Measurements from ENCODE around the gene EPC2.
"Not testable (repeated sequence)": the region's sequence is repeated elsewhere in the genome, so short reads cannot be mapped to it uniquely, and the experiment has no call there.

EPC2 gene

DNA sequence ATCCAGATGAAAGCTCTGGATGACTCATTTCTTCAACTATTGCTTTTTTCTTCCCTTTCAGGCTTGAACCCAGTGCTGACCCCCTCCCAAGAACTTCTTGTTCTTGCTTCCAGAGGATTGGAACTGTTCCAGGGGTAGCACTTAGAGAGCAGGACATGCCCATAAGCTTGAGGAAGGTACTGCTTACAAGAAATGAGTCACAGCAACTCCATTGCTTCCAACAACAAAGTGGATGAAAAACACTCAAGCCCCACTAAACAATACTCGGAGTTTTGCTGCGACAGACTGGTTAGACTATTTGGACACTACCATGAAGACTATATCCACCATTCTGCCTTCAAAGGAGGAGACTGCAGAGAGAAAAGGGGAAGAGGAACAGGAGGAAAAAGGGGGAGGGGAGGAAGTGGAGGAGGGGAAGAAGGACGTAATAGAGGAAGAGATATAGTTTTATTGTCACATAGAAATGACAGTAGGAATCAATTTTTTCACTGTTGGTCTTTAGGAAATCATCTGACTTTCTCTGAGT is 1.6 kb upstream of the EPC2 start:
- no peak for DNase-seq

DNA sequence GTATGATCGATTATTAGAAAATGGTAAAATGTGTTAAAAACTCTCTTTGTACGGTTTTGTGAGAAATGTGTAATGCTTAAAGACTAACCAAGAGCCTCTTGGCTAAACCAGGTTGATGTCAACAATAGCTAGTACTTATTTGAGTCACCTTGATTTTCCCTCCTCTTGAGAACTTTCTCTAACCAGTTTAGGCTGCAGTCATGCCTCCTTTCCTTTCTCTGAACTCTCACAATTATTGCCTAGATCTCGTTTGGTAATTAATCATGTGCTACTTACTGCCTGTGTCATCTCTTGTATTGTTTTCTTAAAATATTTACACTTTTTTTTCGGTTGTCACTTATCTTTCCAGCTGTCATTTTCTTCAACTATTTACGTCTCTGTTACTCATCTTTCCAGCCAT is 1.1 kb upstream of the EPC2 start:
- DNase-seq, result peak; percentile 19

DNA sequence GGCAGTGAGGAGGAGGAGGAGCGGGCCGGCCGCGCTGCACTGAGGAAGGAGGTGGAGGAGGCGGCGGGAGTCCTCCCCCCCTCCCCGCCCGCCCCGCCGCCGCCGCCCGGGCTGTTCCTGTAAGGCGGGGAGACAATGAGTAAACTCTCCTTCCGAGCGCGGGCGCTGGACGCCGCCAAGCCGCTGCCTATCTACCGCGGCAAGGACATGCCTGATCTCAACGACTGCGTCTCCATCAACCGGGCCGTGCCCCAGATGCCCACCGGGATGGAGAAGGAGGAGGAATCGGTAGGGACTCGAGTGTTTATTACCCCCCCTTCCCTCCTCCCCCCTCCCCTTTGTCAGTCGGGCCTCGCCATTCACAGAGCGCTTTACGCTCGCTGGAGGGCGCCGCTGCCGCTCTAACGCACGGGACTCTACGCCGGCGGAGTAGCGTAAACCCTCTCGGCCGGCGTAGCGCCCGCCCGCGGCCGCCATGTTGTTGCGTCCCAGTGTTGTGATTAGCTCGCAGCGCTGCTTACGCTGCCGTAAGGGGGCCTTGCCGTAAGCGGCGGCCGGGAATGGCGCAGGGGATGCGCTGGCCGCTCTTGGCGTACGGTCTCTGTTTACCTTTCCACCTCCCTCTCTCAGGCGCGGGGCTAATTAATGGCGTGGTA is 460 bp downstream of the EPC2 start:
- DNase-seq, result peak; percentile 98

DNA sequence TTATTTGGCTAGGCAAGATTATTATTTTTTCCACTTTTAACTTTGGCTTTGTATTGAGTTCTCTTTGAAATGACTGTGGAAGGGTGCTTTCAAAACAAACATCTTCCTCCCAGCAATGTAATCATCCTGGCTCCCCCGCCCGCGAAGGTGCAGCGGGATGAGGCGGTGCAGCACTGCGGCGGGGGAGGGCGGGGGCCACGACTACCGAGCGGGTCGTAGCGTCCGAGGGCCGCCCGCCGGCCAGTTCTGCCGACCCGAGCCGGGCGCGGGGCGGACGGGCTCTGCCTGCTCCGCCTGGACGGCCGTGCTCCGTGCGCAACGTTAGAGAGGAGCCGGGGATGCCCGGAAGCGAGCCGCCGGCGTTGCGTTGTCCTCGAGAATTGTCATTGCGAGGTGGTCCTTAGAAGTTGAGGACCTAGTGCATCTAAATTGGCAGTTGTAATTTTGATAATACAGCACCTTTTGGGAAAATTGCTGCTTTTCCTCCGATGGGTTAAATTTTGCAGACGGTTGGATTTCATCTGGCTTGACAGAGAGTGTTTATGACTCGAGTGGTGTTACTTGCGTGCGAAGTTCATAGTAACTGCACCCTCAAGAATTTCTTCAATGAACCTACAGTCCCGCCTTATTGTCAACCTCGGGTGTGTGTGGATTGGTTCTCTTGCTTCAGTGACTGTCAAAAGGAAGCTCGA is 1.1 kb downstream of the EPC2 start:
- peak; percentile 81 for DNase-seq

DNA sequence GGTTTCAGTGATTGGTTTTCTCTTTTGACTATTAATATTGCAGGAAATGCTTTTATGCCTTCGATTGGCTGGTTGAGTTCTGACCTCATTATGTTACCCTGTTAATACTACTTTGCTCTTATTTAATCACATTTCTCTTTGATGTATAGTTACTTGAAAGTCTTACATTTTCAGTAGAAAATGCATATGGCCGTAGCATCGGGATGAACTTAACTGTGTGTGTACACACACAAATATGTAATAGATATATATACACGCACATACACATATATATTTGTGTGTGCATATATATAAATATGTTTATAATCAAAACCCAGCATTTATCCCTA is 1.6 kb downstream of the EPC2 start:
- DNase-seq, result no peak

DNA sequence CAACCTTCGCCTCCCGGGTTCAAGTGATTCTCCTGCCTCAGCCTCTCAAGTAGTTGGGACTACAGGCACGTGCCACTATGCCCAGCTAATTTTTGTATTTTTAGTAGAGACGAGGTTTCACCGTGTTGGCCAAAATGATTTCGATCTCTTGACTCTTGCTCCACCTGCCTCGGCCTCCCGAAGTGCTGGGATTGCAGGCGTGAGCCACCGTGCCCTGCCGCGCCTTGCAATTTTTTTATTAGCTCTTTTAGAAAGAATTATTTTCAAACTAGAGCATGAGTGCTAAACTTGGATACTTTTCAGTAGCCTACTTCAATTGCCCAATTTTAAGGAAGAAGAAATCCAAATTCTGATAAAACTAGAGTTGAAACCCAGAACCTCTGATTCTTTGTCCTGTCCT is 3.2 kb downstream of the EPC2 start:
- not testable (repeated sequence) for DNase-seq

DNA sequence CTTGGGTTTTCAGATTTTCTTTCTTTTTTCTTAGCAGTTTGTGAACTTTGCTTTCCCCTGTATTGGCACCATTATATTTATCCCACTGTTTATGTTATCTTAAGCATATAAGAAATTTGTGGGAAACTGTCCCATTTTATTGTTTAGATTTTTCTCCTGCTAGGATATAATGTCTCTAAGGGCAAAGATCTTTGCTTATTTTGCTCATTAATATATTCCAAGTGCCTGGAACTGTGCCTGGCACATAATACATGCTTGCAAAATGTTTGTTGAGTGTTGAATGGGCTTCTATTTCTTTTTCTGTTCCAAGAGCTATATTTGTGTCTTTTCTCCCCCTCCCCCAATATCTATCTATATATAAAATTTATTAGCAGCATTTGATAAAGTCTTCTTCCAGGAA is 5.4 kb downstream of the EPC2 start:
- no peak for DNase-seq

DNA sequence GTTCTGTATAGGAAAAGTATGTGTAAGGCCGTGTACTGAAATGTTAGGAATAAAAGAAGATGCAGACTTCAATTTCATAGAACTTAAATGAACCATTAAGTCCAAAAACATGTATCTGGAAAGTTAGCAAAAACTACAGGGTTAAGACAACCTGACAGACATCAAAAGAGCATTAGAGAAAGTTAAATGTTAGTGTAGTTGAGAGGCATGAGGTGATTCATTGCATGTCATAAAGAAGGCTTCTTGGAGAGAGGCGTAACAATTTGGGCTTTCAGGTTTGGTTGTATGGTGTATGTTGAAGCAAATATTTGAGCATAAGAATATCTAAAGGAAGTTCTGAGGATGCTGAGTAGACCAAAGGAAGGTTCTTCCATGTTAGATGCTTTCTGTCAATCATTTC is 6.3 kb downstream of the EPC2 start:
- no peak for DNase-seq

DNA sequence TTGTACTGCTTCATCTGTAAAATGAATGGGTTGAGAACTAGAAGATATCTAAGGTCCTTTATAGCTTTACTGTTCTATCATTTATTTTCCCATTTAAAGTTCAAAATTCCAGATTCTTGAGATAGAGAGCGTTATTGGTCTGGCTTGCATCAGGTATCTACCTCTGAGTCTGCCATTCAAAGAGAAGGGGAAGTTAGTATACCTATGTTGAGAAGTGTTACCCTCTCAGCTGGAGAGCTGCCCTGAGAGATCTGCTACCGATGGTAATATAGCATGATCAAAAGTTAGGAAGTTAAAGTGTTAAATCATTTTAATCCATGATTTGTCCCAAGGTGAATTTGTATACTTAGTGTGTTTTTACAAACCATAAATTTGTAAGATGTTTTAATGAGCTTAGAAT is 7.4 kb downstream of the EPC2 start:
- DNase-seq, result no peak

DNA sequence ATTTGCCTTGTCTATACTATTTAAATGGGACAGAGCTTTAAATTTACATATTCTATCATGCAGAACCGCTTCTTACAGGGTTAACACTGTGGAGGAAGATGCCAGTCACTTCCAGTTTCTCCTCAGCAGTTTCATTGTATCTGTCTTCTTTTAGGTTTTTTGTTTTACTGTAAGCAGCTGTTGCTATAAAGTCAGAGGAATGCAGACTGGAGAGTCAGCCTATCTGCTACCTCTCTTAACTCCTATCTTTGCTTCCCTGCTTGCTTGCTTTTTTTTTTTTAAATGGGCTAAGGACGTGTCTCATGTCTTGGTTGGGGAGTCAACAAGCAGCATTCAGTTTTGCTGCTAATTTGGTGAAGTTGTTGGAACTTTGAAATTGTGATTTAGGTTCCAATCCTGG is 8.9 kb downstream of the EPC2 start:
- DNase-seq, result no peak

DNA sequence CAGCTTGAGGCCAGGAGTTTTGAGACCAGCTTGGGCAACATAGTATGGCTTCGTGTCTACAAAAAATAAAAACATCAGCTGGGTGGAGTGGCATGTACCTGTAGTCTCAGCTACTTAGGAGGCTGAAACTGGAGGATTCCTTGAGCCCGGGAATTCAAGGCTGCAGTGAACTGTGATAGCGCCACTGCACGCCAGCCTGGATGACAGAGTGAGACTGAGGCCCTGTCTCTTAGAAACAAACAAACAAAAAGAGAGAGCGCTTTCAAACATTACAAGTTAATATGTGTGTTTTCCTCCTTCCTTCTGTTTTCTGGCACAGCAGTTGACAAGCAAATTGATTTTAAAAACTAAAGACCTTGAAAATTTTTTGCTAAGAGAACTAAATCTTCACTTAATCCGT is 9.9 kb downstream of the EPC2 start:
- no peak for DNase-seq

DNA sequence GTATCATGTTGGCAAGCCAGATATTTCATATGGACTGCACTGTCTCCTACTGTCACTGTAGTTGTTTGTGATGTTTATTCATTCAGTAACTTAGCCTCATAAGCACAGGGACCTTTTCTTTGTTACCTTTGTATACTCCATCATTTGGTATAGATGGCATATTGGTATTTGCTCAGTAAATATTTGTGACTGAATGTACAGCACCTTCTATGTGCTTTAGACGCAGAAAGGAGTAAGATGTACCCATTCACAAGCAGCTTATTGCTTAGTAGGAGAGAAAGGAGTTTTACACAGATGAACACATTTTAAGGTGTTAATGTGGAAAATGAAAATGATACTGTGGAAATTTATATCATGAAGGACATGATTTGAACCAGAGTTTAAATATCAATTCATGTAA is 12.0 kb downstream of the EPC2 start:
- no peak for DNase-seq

DNA sequence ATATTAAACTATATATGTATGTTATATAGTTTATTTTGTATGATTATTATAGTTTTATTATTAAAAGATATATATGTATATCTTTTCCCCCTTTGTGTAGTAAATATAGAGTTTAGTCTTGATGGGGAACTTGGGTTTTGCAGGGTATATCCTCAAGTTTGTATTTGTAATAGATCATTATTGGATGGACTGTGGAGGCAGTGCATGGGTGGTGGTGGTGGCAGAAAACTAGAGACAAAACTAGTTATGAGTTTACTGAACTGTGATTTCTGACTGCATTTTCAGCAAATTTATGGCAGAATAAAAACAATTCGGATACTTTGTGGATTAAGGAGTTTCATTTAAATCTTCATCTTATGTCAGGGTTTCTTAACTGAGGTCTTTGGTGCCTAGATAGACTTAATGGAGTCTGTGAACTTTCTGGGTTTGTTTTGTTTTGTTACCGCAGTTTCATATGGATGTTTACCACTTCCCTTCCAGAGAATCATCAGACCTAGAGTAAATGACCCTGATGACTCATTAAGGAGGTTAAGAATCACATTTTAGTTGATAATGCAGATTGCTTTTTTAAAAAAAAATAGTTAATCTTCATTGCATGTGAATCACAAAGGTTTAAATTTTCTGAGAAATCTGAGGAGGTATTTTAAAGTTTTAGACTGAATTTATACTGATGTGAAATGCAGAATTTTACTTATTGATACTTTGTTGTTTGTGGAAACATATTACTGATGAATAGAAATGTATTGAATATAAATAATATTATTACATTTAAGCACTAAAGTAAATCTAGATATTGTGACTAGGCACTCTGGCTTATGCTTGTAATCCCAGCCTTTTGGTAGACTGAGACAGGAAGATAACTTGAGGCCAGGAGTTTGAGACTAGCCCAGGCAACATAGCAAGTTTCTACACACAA is 14.5 kb downstream of the EPC2 start:
- DNase-seq, result no peak

DNA sequence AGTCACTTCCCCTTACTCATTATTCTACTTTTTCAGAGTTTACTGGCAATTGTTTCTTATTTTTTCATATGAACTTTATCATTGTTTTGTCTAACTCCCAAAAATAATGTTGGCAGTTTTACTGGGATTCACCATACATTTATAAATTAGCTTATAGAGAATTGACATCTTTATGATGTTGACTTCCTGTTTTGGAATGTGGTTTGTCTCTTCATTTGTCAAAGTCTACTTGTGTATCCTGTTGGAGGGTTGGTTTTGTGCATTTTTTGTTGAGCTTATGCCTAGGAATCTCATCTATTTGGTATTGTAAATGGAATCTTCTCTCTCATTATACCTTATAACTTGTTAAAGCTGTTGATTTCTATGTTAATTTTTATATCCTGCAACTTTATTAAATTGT is 16.4 kb downstream of the EPC2 start:
- DNase-seq, result no peak

DNA sequence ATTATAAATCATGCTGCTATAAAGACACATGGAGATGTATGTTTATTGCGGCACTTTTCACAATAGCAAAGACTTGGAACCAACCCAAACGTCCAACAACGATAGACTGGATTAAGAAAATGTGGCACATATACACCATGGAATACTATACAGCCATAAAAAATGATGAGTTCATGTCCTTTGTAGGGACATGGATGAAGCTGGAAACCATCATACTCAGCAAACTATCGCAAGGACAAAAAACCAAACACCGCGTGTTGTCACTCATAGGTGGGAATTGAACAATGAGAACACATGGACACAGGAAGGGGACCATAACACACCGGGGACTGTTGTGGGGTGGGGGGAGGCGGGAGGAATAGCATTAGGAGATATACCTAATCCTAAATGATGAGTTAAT is 17.8 kb downstream of the EPC2 start:
- not testable (repeated sequence) for DNase-seq

DNA sequence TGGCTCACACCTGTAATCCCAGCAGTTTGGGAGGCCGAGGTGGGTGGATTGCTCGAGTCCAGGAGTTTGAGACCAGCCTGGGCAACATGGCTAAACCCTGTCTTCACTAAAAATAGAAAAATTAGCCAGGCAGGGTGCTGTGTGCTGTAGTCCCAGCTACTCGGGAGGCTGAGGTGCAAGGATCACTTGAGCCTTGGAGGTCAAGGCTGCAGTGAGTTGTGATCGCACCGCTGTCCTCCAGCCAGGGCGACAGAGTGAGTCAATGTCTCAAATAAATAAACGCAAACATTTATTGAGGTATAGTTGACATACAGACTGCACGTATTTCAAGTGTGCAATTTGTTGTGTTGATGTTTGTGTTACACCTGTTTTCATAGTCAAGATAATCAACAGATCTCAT is 19.7 kb downstream of the EPC2 start:
- DNase-seq, result no peak

DNA sequence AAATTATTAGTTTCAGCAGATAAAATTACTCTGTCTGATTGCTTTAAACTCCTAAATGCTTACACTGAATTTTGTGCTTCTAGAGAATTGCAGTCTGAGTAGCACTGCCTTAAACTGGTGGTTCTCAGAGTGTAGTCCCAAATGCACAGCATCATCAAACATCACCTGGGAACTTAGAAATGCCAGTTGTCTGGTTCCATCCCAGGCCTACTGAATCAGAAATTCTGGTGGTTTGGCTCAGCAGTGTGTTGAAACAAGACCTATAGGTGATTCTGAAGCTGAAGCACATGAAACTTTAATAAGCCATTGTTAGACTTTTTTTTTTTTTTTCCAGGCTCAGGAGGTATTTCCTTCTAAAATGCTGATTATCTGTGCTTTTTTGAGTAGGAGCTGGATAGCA is 22.0 kb downstream of the EPC2 start:
- no peak for DNase-seq

DNA sequence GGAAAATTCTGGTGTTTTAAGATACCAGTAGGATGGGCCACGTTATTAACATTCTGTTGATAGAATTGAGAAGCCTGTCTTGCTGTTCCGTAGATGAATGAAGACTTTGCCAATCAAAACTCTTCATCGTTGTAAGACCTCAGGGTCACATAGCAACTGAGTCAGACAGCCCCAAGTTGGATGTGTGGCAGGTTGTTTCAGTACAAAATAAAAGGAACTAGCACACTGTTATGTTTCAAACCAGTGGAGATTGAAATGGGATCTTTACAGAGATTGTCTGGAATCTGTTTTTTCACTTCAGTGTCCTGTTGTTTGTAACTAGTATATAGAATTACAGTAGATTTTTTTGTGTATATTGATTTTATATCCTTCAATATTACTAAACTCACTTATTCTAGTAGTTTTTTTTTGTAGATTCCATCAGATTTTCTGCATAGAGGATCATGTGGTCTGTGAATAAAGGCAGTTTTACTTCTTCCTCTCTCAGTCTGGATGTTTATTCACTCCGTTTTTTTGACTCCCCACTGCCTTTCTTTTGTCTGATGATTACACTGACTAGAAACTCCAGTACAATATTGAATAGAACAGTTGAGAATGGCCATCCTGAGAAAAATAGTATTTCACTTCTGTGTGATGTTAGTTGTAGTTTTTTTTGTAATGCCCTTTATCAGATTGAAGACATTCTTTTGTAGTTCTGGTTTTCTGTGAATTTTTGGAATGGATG is 22.7 kb downstream of the EPC2 start:
- no peak for DNase-seq

DNA sequence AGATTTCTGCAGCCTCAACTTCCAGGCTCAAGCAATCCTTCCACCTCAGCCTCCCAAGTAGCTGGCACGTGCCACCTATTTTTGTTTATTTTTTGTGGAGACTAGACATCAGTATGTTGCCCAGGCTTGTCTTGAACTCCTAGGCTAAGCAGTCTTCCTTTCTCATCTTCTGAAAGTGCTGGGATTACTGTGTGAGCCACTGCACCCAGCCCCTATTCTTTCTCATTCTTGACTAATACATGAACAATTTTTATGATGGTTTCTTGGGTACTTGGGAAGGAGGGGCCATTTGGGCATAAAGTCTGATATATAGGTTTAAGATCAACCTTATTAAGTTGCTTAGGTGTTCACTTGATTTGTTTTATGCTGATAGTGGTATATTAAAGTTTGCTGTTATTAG is 26.2 kb downstream of the EPC2 start:
- DNase-seq, result no peak

DNA sequence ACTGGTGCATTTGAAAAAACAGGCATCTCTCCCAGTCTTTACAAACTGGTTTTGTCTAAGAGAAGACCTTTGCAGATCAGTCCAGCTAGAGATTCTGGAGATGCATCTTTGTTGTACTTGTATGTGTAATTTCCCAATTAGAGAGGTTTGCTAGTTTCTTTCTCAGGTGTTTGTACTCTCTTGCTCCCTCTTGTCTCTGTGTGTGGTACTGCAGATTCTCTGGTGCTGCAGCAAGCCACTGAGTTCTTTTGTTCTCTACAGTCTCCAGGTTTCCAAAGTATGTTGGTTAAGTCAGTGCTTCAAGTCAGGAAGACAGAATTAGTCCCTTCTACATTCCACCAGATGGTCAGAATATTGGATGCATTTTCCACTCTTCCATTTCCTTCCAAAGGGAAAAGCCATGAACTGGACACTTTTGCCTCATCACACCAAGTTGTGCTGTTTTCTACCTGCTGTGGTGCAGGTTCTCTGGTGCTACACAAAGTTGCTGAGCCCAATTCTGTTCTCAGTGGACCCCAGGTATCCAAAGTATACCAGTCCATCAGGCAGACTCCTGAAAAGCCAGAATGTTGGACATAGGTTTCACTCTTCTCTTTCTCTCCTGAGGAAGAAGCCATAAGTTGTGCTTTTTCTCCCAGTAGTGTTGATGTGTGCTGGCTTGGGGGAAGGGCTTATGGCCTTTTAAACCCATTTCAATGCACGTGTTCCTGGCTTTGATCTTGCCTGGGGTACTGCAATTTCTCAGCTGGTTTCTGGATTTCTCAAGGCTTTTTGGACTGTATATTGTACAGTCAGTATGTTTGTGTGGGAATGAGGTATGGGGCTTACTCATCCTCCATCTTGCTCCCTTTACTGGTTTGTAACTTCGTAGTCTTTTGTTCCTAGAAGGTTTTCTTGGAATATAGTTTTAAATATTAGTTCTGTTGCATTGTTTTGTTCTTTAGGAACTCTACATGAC is 29.8 kb downstream of the EPC2 start:
- peak; percentile 38 for DNase-seq

DNA sequence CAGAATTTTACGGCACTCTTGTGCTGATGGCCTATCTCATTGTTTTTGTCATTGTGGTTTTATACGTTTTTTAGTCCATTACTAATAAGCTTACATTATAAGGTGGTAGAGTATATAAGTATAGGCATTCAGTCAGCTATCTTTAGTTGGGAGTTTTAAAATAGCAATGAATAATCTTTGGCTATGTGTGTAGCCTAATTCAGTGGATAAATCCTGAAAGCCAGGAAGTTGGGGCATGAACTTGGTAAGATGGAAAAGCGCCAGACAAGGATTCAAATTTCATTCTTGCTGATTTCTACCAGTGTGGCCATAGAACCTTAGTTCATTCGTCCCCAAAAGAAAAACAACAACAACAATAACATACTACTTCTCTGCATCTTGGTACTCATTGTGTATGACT is 31.2 kb downstream of the EPC2 start:
- DNase-seq, result no peak
